Memory B cell (primary cell): ENCODE measurements around the gene JARID2.

Source experiments
- ATAC-seq: fragments of 150-1000 bp; cut with Tn5 transposase; 2 replicates; pipeline ENCODE4 v1.10.0; 2021; ENCODE audit warnings: low read depth, mild to moderate bottlenecking, moderate library complexity
- DNase-seq, 2 donors: peaks; one replicate each; pipeline ENCODE4 v3.0.0; 2022; ENCODE audit warnings: low spot score in 2 of 2
- H3K27ac Mint-ChIP-seq: one replicate; pipeline ENCODE4 v1.8.0; 2022; ENCODE audit warnings: mild to moderate bottlenecking, moderate library complexity, mixed read lengths
- H3K27me3 Mint-ChIP-seq: one replicate; pipeline ENCODE4 v1.8.0; 2022; ENCODE audit warnings: mixed read lengths
- H3K36me3 Mint-ChIP-seq: one replicate; pipeline ENCODE4 v1.8.0; 2022; ENCODE audit warnings: mild to moderate bottlenecking, mixed read lengths
- H3K4me1 Mint-ChIP-seq: one replicate; pipeline ENCODE4 v1.8.0; 2022; ENCODE audit warnings: mixed read lengths
- H3K4me3 Mint-ChIP-seq: one replicate; pipeline ENCODE4 v1.8.0; 2022; ENCODE audit warnings: mild to moderate bottlenecking, moderate library complexity, mixed read lengths
- H3K9me3 Mint-ChIP-seq: one replicate; pipeline ENCODE4 v1.8.0; 2022; ENCODE audit warnings: mixed read lengths

The JARID2 gene

GRCh38 chr6:15522026-15522425 is 276.2 kb downstream of the JARID2 start:
- Mint-ChIP-seq H3K4me3 (no peak overlapping the region), H3K9me3 (no peaks in the 10 kb centered on the region), H3K36me3 (peaks cover 45% of the 10 kb centered on the region), H3K27ac (peak overlapping the region; percentile 72), H3K4me1 (peaks cover 13% of the 10 kb centered on the region), H3K27me3 (no peaks in the 10 kb centered on the region)
- DNase-seq (no peak), ATAC-seq (no peak)

- Mint-ChIP-seq H3K4me3 (no peak overlapping the region), H3K4me1 (peaks cover 15% of the 10 kb centered on the region), H3K36me3 (peaks cover 46% of the 10 kb centered on the region), H3K9me3 (no peaks in the 10 kb centered on the region), H3K27me3 (no peaks in the 10 kb centered on the region), H3K27ac (peak overlapping the region; percentile 72)
- ATAC-seq = no peak
- no peak for DNase-seq
These were observed 276.6 kb downstream of the JARID2 start for GRCh38 chr6:15522427-15522826.

GRCh38 chr6:15522856-15523529 is 277.1 kb downstream of the JARID2 start:
- no peaks in the 10 kb centered on the region for H3K27me3 Mint-ChIP-seq
- H3K4me3 Mint-ChIP-seq = no peak overlapping the region
- peaks cover 50% of the 10 kb centered on the region for H3K36me3 Mint-ChIP-seq
- ATAC-seq = no peak
- H3K27ac Mint-ChIP-seq = peak overlapping the region; percentile 72
- DNase-seq = no peak
- H3K9me3 Mint-ChIP-seq = no peaks in the 10 kb centered on the region
- peaks cover 17% of the 10 kb centered on the region for H3K4me1 Mint-ChIP-seq

- DNase-seq (no peak), ATAC-seq (no peak)
- peaks cover 56% of the 10 kb centered on the region for H3K36me3 Mint-ChIP-seq
- peaks cover 17% of the 10 kb centered on the region for H3K4me1 Mint-ChIP-seq
- peak overlapping the region; percentile 57 for H3K27ac Mint-ChIP-seq
- H3K4me3 Mint-ChIP-seq = no peak overlapping the region
- no peaks in the 10 kb centered on the region for H3K27me3 Mint-ChIP-seq
- no peaks in the 10 kb centered on the region for H3K9me3 Mint-ChIP-seq
These were observed 278.1 kb downstream of the JARID2 start for GRCh38 chr6:15523679-15524630.

GRCh38 chr6:15524861-15525401 is 279.1 kb downstream of the JARID2 start:
- DNase-seq = no peak
- ATAC-seq = no peak
- Mint-ChIP-seq H3K9me3 (no peaks in the 10 kb centered on the region), H3K27ac (peak overlapping the region; percentile 80), H3K36me3 (peaks cover 49% of the 10 kb centered on the region), H3K27me3 (no peaks in the 10 kb centered on the region), H3K4me3 (no peak overlapping the region), H3K4me1 (peaks cover 17% of the 10 kb centered on the region)

GRCh38 chr6:15526212-15526701 is 280.4 kb downstream of the JARID2 start:
- ATAC-seq (peak; percentile 47), DNase-seq (no peak)
- H3K9me3 Mint-ChIP-seq = no peaks in the 10 kb centered on the region
- H3K4me1 Mint-ChIP-seq = peaks cover 17% of the 10 kb centered on the region
- no peaks in the 10 kb centered on the region for H3K27me3 Mint-ChIP-seq
- H3K27ac Mint-ChIP-seq = peak overlapping the region; percentile 80
- H3K36me3 Mint-ChIP-seq = peaks cover 53% of the 10 kb centered on the region
- peak overlapping the region; percentile 16 for H3K4me3 Mint-ChIP-seq

GRCh38 chr6:15527838-15528617 is 282.2 kb downstream of the JARID2 start:
- H3K4me1 Mint-ChIP-seq = peaks cover 17% of the 10 kb centered on the region
- no peak for DNase-seq
- no peak overlapping the region for H3K4me3 Mint-ChIP-seq
- no peaks in the 10 kb centered on the region for H3K27me3 Mint-ChIP-seq
- no peak for ATAC-seq
- H3K36me3 Mint-ChIP-seq = peaks cover 54% of the 10 kb centered on the region
- H3K27ac Mint-ChIP-seq = no peak overlapping the region
- no peaks in the 10 kb centered on the region for H3K9me3 Mint-ChIP-seq

- no peak for ATAC-seq
- peaks cover 22% of the 10 kb centered on the region for H3K4me1 Mint-ChIP-seq
These were observed 283.0 kb downstream of the JARID2 start for GRCh38 chr6:15528870-15529269.

GRCh38 chr6:15530411-15530810 is 284.5 kb downstream of the JARID2 start:
- ATAC-seq = no peak
- Mint-ChIP-seq H3K27me3 (no peaks in the 10 kb centered on the region), H3K9me3 (no peaks in the 10 kb centered on the region)

More at GRCh38 chr6:15528870-15529269, 283.0 kb downstream of the JARID2 start:
- DNase-seq = no peak
- Mint-ChIP-seq H3K36me3 (peaks cover 52% of the 10 kb centered on the region), H3K4me3 (no peak overlapping the region), H3K9me3 (no peaks in the 10 kb centered on the region), H3K27me3 (no peaks in the 10 kb centered on the region), H3K27ac (no peak overlapping the region)

GRCh38 chr6:15531973-15532372 is 286.1 kb downstream of the JARID2 start:
- Mint-ChIP-seq H3K4me3 (no peak overlapping the region), H3K36me3 (peaks cover 39% of the 10 kb centered on the region), H3K4me1 (peaks cover 21% of the 10 kb centered on the region), H3K27ac (no peak overlapping the region), H3K9me3 (no peaks in the 10 kb centered on the region), H3K27me3 (no peaks in the 10 kb centered on the region)
- DNase-seq = no peak
- no peak for ATAC-seq

More at GRCh38 chr6:15530411-15530810, 284.5 kb downstream of the JARID2 start:
- Mint-ChIP-seq H3K4me1 (peaks cover 27% of the 10 kb centered on the region), H3K27ac (no peak overlapping the region), H3K36me3 (peaks cover 44% of the 10 kb centered on the region), H3K4me3 (no peak overlapping the region)
- DNase-seq = no peak

- H3K27me3 Mint-ChIP-seq = no peaks in the 10 kb centered on the region
- no peaks in the 10 kb centered on the region for H3K9me3 Mint-ChIP-seq
- H3K4me1 Mint-ChIP-seq = peaks cover 25% of the 10 kb centered on the region
- peak overlapping the region; percentile 77 for H3K27ac Mint-ChIP-seq
- no peak overlapping the region for H3K4me3 Mint-ChIP-seq
- DNase-seq (no peak), ATAC-seq (no peak)
- H3K36me3 Mint-ChIP-seq = peaks cover 34% of the 10 kb centered on the region
These were observed 287.6 kb downstream of the JARID2 start for GRCh38 chr6:15533379-15534026.

GRCh38 chr6:15534974-15535373 is 289.1 kb downstream of the JARID2 start:
- peak overlapping the region; percentile 80 for H3K27ac Mint-ChIP-seq
- no peak overlapping the region for H3K4me3 Mint-ChIP-seq
- no peaks in the 10 kb centered on the region for H3K27me3 Mint-ChIP-seq
- H3K36me3 Mint-ChIP-seq = peaks cover 32% of the 10 kb centered on the region
- ATAC-seq = peak; percentile 54
- H3K4me1 Mint-ChIP-seq = peaks cover 25% of the 10 kb centered on the region
- DNase-seq = no peak
- no peaks in the 10 kb centered on the region for H3K9me3 Mint-ChIP-seq
